ENCODE data around the gene MACROD2.
"Not testable (repeated sequence)": the region's sequence is repeated elsewhere in the genome, so short reads cannot be mapped to it uniquely, and the experiment has no call there.

The MACROD2 gene

DNA sequence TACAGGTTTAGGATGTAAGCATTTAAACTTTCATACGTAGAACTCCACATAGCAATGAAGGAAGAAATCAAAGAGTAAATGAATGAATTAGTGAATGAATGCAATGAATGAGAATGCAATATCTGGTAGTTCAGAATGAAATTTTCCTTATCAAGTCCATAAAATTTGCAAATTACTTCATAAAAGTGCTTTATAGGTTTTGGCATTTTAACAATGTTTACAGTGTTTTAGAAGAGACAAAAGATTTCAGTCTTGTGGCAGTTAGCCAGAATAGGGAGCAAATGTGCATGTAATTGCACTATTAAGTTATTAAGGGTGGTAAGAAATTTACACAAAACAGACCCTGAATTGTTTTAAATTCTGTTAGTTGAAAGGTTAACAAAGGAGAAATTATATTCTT, 1081.5 kb downstream of the MACROD2 start:
- FAIRE-seq: no peak

DNA sequence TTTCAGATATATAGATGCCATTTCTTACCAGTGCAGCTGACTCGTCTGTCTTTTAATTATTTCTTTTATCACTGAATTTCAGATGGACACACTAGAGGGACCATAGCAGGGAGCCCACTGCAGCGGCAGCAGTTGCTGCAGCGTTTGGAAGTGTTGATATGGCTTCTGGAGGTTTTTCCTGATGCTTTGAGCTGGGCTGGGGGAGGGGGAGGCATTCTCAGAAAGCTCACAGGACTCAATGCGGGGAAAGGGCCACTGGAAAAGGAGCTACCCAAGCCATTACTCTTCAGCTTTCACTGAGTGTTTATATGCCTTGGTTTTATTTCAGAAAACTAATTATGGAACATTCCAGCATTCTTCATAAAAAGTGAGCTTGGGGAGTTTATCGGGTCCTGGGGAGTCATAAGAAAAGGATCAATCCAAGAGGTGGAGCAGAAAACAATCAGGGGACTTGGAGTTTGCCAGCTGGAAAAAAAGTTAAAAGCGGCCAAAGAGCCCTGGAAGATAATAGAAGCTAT, 1082.5 kb downstream of the MACROD2 start:
- no peak for FAIRE-seq

DNA sequence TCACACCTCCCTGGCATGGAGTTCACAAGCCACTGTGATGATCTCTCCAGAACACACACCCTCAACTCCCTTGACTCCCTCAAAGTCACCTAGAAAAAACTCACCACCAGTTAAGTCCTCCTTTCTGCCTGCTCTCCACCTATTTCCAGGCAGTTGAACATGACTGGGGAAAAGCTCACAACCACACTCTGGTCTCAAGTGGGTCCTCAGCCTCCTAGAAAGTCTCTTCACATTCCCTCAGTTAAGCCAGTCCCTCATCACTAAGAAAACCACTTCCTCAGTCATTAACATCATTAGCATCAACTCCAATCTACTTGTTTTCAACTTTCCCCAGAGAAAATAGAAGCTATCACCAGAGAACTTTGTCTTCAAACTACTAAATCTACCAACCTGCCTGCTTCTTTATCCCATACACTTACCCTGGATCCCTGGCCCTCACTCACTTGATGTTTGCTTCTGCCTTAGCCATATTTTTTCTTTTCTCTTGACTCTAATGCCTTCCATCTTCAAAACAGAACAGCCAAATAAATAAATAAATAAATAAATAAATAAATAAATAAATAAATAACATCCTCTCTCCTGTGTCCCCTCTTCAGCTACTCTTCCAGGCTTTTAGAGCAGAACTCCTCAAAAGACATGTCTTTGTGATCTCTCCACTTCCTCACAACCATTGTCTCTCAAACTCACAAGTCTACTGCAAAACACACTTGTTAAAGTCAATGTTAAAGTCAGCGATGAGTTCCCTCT, 1084.5 kb downstream of the MACROD2 start:
- FAIRE-seq: no peak

DNA sequence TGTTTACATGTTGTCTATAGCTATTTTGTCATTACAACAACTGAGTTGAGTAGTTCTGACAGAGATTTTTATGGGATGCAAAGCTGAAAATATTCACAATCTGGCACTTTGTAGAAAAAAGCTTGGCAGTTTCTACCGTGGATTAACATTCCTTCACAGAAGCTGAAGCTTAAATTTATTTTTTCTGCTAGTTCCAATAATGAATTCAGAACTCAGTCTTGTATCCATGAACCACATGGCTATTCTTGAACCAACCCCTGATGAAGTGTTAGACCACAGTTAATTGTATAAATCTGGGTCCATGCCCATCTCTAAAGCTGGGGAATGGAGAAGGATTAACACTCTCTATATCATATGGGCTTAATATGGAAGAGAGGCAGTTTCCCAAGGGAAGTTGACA, 1085.9 kb downstream of the MACROD2 start:
- FAIRE-seq: no peak

DNA sequence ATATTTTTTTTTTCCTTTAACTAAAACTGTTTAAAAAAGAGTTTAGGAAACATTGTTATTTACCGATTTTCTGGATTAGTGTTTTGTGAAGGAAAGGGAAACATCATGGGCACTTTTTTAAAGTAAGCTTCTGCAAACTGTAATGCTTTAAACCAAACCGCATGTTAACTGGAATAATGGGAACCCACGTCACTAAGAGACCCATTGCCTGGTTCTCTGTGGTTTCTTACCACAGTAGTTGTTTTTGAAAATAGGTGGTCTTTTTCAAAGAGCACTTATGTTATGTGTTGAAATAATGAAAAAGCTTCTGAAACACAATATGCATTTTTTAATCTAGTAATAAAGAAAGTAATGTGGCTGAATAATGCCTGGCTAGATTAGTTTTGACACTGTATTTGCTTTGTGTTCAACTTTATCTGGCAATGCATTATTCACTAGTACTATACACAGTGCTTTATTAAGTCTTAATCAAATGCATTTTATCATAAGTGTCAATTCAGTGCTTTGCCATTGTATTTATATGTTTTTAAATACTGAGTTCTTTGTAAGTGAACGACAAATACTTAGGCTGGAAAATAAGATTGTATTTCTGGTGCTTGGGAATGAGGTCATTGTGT, 1096.2 kb downstream of the MACROD2 start:
- FAIRE-seq: no peak

DNA sequence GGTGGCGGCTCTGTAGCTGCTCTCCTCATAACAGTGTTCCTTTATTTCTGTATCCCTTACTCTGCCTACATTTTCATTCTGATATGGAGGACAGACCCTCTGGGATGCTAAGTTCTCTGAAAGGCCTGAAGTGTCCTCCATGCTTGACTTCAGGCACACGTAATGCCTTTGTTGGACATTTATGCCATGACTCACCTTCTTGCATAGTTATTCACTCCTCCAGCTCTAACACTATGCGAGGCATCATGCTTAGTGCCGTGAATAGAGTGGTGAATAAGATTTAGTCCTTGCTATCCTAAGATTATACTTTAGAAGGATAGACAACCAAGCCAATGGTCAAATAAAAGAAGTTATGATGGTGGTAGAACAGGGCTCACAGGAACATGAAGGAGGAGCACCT, 1103.0 kb downstream of the MACROD2 start:
- FAIRE-seq: no peak

DNA sequence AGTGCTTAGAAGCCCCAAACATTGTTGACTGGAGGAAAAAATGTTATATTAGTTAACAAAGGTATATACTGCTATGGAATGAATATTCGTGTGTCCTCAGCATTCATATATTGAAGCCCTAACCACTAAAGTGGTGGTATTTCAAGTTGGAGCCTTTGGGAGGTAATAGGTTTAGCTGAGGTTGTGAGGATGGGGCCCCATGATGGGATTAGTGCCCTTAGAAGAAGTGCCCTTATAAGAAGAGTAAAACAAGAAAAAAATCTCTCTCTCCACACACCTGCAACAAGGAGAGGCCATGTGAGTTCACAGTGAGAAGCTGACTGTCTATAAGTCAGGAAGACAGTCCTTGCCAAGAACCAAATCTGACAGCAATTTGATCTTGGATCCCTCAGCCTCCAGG, 1103.8 kb downstream of the MACROD2 start:
- FAIRE-seq: no peak

DNA sequence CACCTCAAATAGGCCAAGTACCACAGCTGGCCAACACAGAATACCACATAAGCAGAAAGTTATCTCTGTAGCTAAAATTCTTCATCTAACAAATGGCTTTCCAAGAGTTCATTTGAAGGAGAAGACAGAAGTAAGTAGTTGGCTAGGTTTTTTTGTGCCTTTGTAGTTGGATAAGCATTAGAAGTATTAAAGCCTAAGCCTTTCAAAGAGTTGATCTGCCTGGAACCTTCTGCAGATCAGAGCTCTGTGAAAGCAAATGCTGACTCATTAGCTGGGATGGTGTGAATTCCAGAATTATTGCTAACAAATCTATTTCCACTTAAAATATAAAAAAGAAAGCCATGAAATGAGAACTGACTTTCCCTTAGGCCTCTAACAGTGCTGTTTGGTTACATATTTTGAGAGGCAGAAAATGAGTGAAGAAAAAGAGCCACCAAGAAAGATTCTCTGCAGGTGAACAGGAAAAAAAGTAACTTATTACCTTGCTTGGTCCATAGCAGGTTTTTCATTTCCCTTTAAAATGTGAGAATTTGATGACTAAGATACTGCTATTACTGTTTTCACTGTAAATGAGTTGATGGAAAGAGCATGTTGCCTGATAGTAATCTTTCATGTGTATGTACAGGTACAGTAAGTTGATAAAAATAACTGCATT, 1105.3 kb downstream of the MACROD2 start:
- no peak for FAIRE-seq

DNA sequence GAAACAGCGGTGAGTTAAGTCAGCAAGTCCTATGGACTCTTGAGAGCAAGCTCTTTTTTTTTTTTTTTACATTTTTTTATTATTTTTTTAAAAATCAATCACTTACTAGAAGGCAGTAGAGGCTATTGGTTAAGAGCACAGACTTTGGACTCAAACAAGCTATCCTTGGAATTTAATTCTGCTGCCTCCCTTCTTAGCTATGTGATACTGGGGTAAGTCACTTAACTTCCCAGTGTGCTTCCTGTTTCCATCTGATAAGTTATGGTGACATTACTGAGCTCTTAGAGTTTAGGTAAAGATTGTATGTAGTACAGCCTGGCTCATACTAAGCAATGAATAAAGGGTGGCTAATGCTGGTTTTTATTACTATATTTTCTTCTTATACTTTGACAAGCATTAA, 1112.6 kb downstream of the MACROD2 start:
- FAIRE-seq: no peak

DNA sequence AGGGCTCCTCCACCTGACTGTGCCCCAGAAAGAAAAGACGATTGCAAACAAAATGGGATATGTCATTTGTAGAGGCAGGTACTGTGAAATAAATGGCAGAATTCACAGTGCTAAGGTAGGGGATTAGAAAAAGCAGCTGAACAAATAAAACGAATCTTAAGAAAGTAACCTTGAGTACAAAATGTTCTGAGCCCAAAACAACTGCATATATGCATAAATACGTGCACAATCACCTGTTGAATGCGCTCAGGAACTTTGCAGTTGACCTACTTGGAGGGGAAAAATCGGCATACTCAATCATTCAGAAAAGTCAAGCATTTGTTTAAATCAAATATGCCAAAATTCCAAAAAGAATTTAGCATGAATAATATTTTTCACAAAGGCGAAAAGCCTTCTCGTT, 1114.2 kb downstream of the MACROD2 start:
- FAIRE-seq: no peak

DNA sequence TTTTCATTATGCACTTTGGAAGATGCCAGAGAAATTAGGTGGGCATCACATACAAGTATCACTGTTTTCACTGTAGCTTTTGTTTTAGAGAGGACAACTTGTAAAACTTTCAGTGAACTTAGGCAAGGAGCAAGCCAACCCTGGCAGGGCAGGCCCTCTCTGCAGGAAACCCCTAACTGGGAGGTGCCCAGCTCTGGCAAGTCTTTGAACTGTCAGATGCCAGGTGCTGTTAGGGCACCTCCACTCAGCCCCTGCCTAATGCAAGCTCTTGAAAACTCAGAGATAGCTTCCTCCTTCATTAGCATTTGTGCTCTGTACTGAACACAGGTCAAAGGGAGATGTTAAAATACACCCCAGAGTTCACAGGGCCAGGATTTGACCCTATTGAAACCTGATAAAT, 1116.3 kb downstream of the MACROD2 start:
- FAIRE-seq: no peak

DNA sequence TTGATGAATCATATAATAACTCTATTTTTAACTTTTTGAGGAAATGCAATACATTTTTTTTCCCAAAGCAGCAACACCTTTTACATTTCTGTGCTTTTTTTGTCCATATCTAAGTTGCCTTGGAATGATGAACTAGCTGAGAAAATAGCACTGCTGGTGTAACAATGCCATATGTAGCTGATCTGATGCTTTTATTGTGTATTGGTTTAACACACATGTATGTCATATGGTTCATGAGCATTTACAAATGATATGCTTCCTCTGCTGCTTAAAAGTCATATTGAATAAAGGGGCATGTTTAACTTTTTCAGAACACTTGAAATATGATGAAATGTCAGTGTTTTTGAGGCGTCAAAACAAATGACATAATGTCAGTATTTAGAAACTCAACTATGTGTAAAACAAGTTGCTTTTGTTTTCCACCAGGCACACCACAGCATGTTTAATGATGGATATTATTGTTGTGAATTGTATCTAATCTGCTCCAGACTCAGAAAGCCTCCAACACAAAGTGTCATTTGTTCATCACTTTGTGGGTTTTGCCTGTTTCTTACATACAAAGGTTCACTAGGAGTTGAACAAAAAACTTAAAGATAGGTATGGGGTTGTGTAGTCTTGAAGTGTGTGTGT, 1117.9 kb downstream of the MACROD2 start:
- no peak for FAIRE-seq

DNA sequence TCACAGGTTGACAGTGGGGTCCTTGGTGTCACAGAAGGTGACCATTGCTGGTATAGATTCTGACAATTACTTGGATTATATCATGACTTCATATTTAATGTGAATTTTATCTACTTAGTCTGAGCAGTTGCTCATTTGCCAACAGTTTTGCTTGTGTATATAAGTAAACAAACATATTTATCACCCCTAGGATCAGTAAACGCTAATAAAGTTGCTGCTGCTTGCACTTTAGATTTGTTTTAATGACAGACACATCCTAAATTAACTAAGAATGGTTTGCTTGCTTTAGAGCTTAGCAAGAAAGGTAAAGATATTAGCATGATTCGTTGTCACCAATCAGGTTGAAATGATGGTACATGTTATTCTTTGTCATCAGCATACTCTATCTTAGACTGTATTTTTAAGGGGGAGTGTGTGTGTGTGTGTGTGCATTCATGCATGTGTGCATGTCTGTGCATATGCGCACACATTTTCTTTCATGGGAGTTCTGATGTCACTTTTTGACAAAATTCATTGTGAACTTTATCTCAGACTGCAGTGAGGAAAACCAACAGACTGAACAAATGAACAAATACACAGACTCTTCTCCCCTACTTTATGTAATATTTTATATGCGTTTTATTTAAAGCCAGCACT, 1124.7 kb downstream of the MACROD2 start:
- no peak for FAIRE-seq

DNA sequence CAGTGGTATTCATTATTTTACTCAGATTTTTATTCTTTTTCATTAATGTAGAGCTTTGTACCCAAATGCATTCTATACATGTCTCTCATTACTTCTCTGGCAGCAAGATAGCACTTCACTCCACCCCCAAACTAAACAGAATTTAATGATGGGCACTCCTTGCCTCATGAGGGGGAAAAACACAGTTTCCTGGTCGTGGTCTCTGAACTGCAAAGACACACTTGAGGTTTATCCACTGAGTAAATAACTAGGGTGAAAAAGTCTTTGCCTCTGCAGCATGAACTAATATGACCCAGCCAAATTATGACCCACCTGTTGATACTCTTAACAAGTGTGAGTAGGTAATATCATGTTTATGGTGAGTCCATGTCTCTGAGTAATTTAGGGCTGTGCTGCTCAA, 1127.3 kb downstream of the MACROD2 start:
- FAIRE-seq: no peak

DNA sequence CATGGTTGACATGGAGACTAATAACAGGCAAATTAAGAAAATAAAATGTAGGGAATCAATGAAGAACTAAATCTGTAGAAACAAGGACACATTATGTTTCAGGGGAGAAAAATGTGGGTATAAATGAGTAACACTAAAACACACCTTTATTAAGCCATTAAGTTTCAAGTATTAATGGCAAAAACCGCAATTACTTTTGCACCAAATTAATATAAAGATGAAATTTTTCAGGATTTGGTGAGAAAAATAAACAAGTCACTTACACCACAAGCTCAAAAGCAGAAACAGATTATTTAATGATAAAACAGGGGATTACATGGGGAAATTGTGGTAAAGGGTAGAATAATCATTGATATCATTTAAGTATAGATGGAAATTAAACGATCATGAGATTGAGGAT, 1135.9 kb downstream of the MACROD2 start:
- no peak for FAIRE-seq

DNA sequence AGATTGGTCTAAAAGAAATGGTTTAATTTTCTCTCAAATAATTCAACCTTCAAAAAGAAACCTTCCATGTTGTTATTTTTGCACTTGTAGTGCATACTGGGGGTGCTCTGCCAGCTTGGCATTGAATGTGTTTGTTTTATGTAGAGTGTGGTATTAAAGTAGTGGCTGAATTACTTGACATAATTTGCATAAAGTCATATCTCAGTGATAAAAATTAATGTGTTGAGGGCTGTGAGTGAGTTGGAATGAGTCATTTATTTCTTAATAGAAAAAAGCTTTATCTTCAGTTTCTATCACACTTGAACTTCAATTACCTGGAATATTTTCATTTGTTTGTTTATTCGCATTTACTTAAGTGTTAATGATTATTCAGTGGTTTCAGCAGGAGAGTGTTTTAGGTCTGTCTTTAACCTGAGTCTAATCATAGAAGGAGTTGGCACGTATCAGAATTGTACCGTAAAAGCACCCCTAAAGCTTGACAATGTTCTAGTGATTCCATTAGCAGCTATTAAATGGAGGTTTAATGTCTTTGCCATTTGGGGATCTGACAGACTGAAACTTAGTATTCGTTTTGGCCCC, 1143.3 kb downstream of the MACROD2 start:
- no peak for FAIRE-seq

DNA sequence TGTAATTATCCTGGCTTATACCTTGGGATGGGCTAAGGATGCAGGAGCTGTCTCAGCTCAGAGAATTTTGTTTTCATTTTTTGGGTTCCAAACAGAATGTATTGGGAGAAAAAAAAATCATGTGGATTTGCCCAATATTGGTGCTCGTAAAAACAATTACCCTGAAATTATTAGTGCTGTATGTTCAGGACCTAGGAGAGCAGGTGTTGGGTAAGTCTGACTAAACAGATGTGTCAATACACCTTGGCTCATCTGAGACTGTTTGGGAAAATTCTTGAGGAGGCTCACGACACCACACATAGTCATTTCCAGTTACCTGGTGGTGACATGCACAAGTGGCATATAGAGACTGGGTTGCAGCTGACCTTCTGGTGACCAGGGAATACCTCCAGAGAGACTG, 1144.2 kb downstream of the MACROD2 start:
- FAIRE-seq: no peak

DNA sequence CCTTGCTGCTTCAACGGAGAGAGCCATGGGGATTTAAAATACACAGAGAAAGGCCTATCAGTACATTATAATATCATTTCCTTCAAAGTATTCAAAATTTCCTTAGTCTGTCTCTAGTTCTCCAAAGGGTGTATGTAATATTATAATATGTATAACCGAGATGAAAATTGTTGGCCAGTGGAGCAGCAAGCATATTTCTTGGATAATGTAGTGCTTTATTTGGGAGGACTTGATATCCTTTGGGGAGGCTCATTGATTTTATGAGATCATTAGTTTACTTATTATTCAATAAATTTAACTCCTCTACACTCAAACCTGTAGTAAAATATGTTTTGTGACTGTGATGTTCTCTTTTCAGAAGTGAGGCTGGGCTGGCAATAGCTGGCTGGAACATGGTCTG, 1145.0 kb downstream of the MACROD2 start:
- no peak for FAIRE-seq

DNA sequence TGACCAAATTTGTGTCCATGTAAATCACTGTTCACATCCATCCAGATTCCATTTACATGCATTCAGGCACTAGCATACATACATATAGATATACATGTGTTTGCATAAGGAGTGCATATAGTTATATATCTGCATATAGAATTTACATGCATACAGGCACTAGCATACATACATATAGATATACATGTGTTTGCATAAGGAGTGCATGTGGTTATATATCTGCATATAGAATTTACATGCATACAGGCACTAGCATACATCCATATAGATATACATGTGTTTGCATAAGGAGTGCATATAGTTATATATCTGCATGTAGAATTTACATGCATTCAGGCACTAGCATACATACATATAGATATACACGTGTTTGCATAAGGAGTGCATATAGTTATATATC, 1145.6 kb downstream of the MACROD2 start:
- FAIRE-seq: not testable (repeated sequence)

DNA sequence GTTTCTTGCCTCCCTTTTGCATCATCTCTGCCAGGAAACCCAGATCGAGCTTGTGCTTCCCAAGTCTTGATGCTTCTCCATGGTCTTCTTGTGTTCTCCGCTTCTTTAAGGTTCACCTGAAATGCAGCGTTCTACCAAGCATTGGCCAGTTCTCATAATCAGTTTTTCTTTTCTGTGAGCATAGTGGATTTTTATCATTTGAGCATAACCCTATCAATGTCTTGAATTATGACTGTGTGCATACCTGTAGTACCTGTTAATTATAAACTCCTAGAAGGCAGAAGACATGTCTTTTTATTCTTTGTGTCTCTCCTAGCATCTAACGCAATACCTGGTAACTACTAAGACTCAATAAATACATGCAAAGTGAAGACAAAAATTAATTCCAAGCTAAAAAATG, 1146.5 kb downstream of the MACROD2 start:
- no peak for FAIRE-seq

DNA sequence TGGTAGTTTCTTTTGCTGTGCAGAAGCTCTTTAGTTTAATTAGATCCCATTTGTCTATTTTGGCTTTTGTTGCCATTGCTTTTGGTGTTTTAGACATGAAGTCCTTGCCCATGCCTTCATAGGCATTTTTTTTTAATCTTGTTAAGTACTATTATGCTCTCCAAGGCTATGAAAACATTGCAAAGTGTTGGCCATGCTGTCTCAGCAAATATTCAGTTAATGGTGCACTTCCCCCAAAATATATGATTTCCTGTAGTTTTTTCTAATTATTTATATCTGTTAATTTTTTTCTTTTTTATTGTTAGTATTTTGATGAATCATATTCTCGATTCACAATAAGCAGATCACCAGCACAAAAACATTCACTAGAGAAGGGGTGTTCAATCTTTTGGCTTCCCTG, 1148.2 kb downstream of the MACROD2 start:
- no peak for FAIRE-seq

DNA sequence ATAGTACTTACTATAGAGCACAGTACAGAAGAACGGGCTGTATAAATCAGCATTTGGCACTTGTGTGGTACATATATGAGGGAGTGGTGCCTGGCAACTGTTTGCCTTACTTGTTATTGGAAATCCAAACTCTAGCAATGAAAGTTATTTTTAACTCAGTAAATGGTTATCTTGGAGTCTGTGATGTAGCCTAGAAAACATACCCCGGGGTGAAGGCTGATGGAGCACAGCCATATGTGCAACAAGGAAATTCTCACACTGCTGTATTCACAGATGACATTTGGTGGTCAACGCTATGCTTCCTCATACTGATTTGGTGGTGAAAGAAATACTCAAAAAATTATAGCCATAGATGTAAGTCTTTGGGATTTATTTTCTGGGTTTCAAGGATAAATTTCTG, 1149.6 kb downstream of the MACROD2 start:
- FAIRE-seq: no peak

DNA sequence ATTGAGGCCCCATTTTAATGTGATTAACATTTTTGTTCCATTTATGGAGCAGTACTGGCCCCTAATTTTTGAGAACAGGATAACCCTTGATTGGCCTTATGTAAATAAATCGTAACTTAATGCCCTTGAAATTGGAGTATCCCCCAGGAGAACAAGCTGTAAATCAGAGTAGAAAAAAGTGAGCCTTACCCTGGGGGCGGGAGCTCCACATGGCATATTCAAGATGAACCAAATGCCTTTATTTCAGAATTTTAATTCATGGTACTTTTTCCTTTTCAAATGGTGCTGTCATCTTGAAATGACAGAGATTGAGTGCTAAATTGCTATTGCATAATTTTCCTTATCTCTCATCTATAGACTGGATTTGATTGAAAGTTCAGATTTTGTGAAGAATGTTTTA, 1151.6 kb downstream of the MACROD2 start:
- FAIRE-seq: no peak

All from TTC549 (cell line).